ENCODE measurements around the gene PACRG. TPM values are rescaled to one million over a fixed set of nuclear protein-coding genes. Genes with fewer than 3 reads are reported as not detected.

The PACRG gene
- total RNA-seq, 4 donors from 2014 or later = 0.29 to 1.6 (median 0.61) TPM

DNA sequence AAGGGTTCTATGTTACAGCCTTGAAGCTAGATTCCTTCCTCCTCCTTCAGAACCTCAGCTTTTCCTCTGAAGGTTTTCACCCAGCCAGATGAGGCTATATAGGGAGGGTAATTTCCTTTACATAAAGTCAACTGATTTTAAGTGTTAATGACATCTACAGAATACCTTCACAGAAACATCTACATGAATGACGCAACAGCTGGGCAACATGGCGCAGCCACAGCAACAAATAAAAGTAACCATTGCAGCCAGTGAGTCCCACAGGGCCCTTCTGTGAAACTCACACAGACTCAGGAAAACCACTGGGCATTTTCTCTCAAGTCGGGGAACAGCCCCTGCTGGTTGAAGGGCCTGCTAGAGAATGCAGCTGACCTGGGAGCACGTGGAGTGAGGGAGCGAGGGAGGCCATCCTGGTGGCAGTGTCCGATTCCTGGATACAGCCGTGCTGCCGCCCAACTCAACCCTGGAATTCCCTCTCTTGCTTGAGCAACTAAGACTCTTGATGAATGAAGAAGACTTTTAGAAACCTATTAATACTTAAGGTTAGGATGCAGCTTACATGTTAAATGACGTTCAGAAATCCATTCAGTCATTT lies 176.4 kb downstream of the PACRG start:
- no peak overlapping the region for H3K4me3 ChIP-seq
- no peak overlapping the region for H3K27ac ChIP-seq
- in situ Hi-C loops (cut with MboI; ENCODE audit: low sequenced_read_pairs in 4 of 4) = no loop called here
- H3K27me3 ChIP-seq = no peaks in the 10 kb centered on the region
- intact Hi-C loops (cut with DNase I; ENCODE audit: low total_unique reads) = no loop called here
- TF ChIP-seq, protein P1, sequence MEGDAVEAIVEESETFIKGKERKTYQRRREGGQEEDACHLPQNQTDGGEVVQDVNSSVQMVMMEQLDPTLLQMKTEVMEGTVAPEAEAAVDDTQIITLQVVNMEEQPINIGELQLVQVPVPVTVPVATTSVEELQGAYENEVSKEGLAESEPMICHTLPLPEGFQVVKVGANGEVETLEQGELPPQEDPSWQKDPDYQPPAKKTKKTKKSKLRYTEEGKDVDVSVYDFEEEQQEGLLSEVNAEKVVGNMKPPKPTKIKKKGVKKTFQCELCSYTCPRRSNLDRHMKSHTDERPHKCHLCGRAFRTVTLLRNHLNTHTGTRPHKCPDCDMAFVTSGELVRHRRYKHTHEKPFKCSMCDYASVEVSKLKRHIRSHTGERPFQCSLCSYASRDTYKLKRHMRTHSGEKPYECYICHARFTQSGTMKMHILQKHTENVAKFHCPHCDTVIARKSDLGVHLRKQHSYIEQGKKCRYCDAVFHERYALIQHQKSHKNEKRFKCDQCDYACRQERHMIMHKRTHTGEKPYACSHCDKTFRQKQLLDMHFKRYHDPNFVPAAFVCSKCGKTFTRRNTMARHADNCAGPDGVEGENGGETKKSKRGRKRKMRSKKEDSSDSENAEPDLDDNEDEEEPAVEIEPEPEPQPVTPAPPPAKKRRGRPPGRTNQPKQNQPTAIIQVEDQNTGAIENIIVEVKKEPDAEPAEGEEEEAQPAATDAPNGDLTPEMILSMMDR (IDR thresholded peaks at IDR 0.05 in 4 of 5, conservative IDR thresholded peaks at IDR 0.05 in 1 of 5) = no peak
- no peak for TF ChIP-seq POLR2A (IDR thresholded peaks at IDR 0.05)
- no peak for ATAC-seq
- H3K9me3 ChIP-seq = peaks cover 0 to 10% (median 0%) of the 10 kb centered on the region in 3 donors
- H3K36me3 ChIP-seq = no peaks in the 10 kb centered on the region
- no peak for DNase-seq
- no peaks in the 10 kb centered on the region for H3K4me1 ChIP-seq

DNA sequence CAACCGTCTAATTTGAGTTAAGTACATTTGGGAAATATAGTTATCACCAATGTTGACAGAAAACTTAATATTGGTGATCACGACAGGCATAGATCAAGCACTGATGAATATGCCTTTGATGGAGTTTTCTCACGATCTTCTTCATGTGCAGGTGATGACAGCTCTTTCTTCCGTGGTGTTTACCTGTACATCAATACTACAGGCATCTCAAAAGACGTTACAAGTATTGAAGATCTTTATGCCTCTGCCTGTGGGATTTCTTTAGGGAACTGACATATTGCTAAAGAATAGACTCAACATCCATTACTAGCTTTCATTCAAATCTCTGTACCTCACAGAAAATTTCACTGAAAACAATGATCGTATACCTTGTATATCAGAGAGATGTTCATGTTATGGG lies 178.7 kb downstream of the PACRG start:
- intact Hi-C loops (cut with DNase I; ENCODE audit: low total_unique reads) = no loop called here
- DNase-seq (no peak), ATAC-seq (no peak)

DNA sequence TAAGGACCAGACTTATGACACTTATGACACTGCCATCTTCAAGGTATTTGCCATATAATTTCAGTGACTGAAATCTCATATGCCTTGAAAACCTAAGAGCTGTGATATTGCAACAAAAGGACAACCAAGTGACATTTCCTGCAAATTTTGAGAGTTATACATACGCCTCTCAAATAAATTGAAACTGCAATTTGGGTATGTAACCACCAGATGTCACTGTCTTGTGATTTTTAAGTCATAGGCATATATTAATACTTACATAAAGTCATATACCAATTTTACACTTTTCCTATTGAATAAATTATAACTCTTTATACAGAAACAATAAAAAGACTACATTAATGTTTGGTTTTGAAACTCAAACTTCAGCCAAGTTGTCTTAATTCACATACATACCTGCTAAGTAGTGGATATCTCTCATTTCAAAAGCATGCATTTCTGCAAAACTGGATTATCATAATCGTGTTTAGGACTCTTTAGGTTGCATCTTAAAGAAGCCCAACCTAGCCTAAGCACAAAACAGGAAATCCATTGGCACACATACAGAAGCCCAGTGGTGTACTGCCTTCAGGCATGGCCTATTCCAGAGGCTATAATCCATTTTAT lies 180.2 kb downstream of the PACRG start:
- intact Hi-C loops (cut with DNase I; ENCODE audit: low total_unique reads) = no loop called here
- no peaks in the 10 kb centered on the region for H3K36me3 ChIP-seq
- peaks cover 0 to 10% (median 0%) of the 10 kb centered on the region in 3 donors for H3K9me3 ChIP-seq
- no peak for ATAC-seq
- in situ Hi-C loops (cut with MboI; ENCODE audit: low sequenced_read_pairs in 4 of 4) = no loop called here
- TF ChIP-seq POLR2A (IDR thresholded peaks at IDR 0.05) = no peak
- TF ChIP-seq, protein P1 (IDR thresholded peaks at IDR 0.05 in 4 of 5, conservative IDR thresholded peaks at IDR 0.05 in 1 of 5) = peak in 3 of 5 experiments; percentile 14 to 42 (median 39)
- DNase-seq = no peak
- no peaks in the 10 kb centered on the region for H3K27me3 ChIP-seq
- no peak overlapping the region for H3K4me3 ChIP-seq
- no peaks in the 10 kb centered on the region for H3K4me1 ChIP-seq
- no peak overlapping the region for H3K27ac ChIP-seq

More for the DNA sequence above, 178.7 kb downstream of the PACRG start:
- TF ChIP-seq, protein P1 (IDR thresholded peaks at IDR 0.05 in 4 of 5, conservative IDR thresholded peaks at IDR 0.05 in 1 of 5) = no peak
- TF ChIP-seq POLR2A (IDR thresholded peaks at IDR 0.05) = no peak
- in situ Hi-C loops (cut with MboI; ENCODE audit: low sequenced_read_pairs in 4 of 4) = no loop called here
- Histone ChIP-seq H3K27ac (no peak overlapping the region), H3K4me1 (no peaks in the 10 kb centered on the region), H3K4me3 (no peak overlapping the region), H3K27me3 (no peaks in the 10 kb centered on the region), H3K36me3 (no peaks in the 10 kb centered on the region), H3K9me3 (peaks cover 0 to 10% (median 0%) of the 10 kb centered on the region in 3 donors)

DNA sequence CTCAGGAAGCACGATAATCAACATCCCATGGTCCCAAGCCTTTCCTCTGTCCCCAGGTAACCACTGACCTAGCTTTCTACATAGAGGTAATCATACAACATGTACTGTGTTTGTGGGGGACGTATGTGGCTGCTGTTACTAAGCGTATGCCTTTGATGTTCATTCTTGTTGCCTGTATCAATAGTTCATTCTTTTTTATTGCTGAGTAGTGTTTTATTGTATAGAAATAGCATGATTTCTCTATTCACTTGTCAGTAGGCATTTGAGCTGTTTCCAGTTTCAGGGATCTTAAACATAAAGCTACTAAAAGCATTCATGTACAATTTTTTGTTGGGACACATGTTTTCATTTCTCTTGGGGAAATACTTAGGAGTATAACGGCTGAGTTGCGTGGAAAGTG lies 185.4 kb downstream of the PACRG start:
- intact Hi-C loops (cut with DNase I; ENCODE audit: low total_unique reads) = no loop called here
- Histone ChIP-seq H3K27ac (no peak overlapping the region), H3K4me3 (no peak overlapping the region), H3K9me3 (peaks cover 0 to under 1% (median 0%) of the 10 kb centered on the region in 3 donors), H3K36me3 (no peaks in the 10 kb centered on the region), H3K27me3 (no peaks in the 10 kb centered on the region), H3K4me1 (no peaks in the 10 kb centered on the region)
- no peak for DNase-seq
- ATAC-seq = no peak
- in situ Hi-C loops (cut with MboI; ENCODE audit: low sequenced_read_pairs in 4 of 4) = no loop called here
- TF ChIP-seq POLR2A (IDR thresholded peaks at IDR 0.05) = no peak
- TF ChIP-seq, protein P1 (IDR thresholded peaks at IDR 0.05 in 4 of 5, conservative IDR thresholded peaks at IDR 0.05 in 1 of 5) = no peak

Measured in gastrocnemius medialis (tissue), 4 donors.